Pons (tissue), 1 donor: ENCODE data around the gene C1QL4.

ENCODE experiments used
- DNase-seq: peaks from one replicate; pipeline ENCODE4 v3.0.0-alpha.2; 2016; ENCODE audit warnings: low spot score

The C1QL4 gene

GRCh38 chr12:49347311-49348193 is 10.6 kb upstream of the C1QL4 start:
- peak; percentile 93 for DNase-seq

GRCh38 chr12:49346659-49347310 is 9.8 kb upstream of the C1QL4 start, which contains the start of gene DNAJC22:
DNAJC22 (plus strand) TSS chr12:49346888; CDS start chr12:49348873, 1,985 bp downstream.
- DNase-seq: no peak

- no peak for DNase-seq
Measured at GRCh38 chr12:49345825-49346658, 9.1 kb upstream of the C1QL4 start.

GRCh38 chr12:49345051-49345824 is 8.2 kb upstream of the C1QL4 start:
- DNase-seq: no peak

GRCh38 chr12:49344486-49345050 is 7.6 kb upstream of the C1QL4 start:
- no peak for DNase-seq

- no peak for DNase-seq
Measured at GRCh38 chr12:49342914-49343731, 6.1 kb upstream of the C1QL4 start.

- peak; percentile 56 for DNase-seq
Measured at GRCh38 chr12:49342066-49342913, 5.3 kb upstream of the C1QL4 start.

- no peak for DNase-seq
Measured at GRCh38 chr12:49341777-49342065, 4.7 kb upstream of the C1QL4 start.

GRCh38 chr12:49340971-49341776 is 4.2 kb upstream of the C1QL4 start:
- DNase-seq: no peak

GRCh38 chr12:49340095-49340870 is 3.3 kb upstream of the C1QL4 start:
- DNase-seq: no peak

- no peak for DNase-seq
Measured at GRCh38 chr12:49339464-49339861, 2.5 kb upstream of the C1QL4 start.

GRCh38 chr12:49338830-49339463 is 2.0 kb upstream of the C1QL4 start:
- no peak for DNase-seq

GRCh38 chr12:49335955-49336644 is 888 bp downstream of the C1QL4 start:
- no peak for DNase-seq

- no peak for DNase-seq
Measured at GRCh38 chr12:49335118-49335954, 1.7 kb downstream of the C1QL4 start.

GRCh38 chr12:49334681-49335080 is 2.3 kb downstream of the C1QL4 start:
- DNase-seq: no peak

GRCh38 chr12:49334226-49334625 is 2.8 kb downstream of the C1QL4 start:
- DNase-seq: no peak
